Activated CD4-positive, alpha-beta T cell treated with anti-CD3 and anti-CD28 coated beads, Interleukin-2, amount 10 ng/mL, durations not matched to agents 7 days and 5 days (primary cell): ENCODE results near the gene PPFIBP1. TPM values are rescaled to one million over a fixed set of nuclear protein-coding genes. Genes with fewer than 3 reads are reported as not detected.
"Not testable (repeated sequence)": the region's sequence is repeated elsewhere in the genome, so short reads cannot be mapped to it uniquely, and the experiment has no call there.

Experiments used
- CTCF ChIA-PET: fragments of 350-600 bp; sonication (Branson Sonifier 250); formaldehyde crosslinking; loops from one replicate; lab custom pipeline; 2021; ENCODE audit warnings: antibody characterized with exemption; lab: Charles Lee
- POLR2A ChIA-PET: fragments of 350-600 bp; sonication (Branson Sonifier 250); formaldehyde crosslinking; loops from one replicate; lab custom pipeline; 2021; ENCODE audit warnings: antibody characterized with exemption; lab: Charles Lee
- DNase-seq: peaks from one replicate; pipeline ENCODE4 v3.0.0-alpha.2; 2020
- H3K27ac Mint-ChIP-seq: one replicate; pipeline ENCODE4 v1.8.0; 2021; ENCODE audit warnings: mild to moderate bottlenecking, moderate library complexity, mixed read lengths
- H3K27me3 Mint-ChIP-seq: one replicate; pipeline ENCODE4 v1.8.0; 2021; ENCODE audit warnings: mixed read lengths
- H3K36me3 Mint-ChIP-seq: one replicate; pipeline ENCODE4 v1.8.0; 2021; ENCODE audit warnings: low read depth, mixed read lengths
- H3K4me1 Mint-ChIP-seq: one replicate; pipeline ENCODE4 v1.8.0; 2021; ENCODE audit warnings: mixed read lengths
- H3K4me3 Mint-ChIP-seq: one replicate; pipeline ENCODE4 v1.8.0; 2021; ENCODE audit warnings: mild to moderate bottlenecking, moderate library complexity, mixed read lengths
- H3K9me3 Mint-ChIP-seq: one replicate; pipeline ENCODE4 v1.8.0; 2021; ENCODE audit warnings: mixed read lengths
- total RNA-seq, 2 experiments: library from RNA; stranded (reverse); gene quantifications; one replicate each; pipeline ENCODE4 v1.2.3, GENCODE V29; 2021

Gene PPFIBP1
- total RNA-seq, 2 experiments from 2014 or later = 7.7 to 8.6 TPM

DNA sequence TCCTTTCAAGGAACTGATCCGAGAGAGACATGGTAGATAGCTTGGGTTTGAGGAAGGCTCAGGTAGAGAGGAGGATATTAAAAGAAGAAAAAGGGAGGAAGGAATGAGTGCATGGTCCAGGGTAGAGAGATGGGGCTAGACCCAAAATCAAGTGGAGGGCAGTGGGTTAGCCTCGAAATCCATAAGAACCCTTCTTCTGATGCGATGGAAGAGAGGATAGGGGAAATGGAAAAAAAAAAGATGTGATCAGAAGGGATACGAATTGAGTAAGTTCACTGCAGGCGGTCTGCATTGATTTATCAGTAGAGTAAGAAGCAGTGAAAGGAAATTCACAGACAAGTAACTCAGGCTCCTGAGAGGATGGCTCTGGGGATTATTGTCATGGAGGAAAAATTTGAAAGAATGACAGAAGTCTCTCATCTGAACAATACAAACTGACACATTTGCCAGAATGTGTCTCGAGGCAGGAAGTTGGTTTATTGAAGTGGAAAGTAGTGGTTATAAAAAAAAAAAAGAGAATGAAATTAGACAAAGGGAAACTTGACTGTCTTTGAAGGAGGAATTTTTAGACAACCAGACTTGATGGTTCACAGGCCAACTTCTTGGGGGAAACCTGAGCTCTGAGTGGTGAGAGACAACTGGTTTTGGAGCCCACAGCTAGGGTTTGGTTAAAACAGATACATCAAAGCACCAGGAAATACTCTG, 10.2 kb downstream of the PPFIBP1 start:
- ChIA-PET CTCF (interaction anchor here (0.6 to 0.7 kb wide), 4 partner anchors 127 to 994 kb away, joined by 3 to 4 read pairs (median 4); no protein-coding TSS in a partner anchor), POLR2A (no interaction called here)
- Mint-ChIP-seq H3K27me3 (peaks cover 6% of the 10 kb centered on the region), H3K4me3 (peak overlapping the region; percentile 2), H3K4me1 (peaks cover 23% of the 10 kb centered on the region), H3K27ac (peak overlapping the region; percentile 34), H3K9me3 (no peaks in the 10 kb centered on the region), H3K36me3 (peaks cover 2% of the 10 kb centered on the region)
- peak; percentile 44 for DNase-seq

DNA sequence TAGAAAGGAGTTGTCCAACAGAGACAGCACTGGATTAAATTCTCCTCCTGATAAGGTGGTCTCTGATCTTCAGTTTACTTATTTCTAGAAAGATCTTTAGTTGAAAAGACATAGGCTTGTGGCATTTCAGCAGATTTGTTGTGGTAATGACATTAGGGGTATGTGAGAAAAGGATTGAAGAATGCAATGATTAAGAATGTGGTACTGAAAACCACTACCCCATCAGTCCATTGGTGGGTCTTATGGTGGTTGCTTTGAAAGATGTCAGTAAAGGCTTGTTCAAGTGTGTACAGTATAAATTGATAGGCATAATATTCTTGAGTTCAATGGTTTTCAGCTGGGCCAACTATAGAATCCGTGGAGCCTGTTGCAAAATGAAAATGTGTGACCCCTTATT, 10.8 kb downstream of the PPFIBP1 start:
- Mint-ChIP-seq H3K4me1 (peaks cover 23% of the 10 kb centered on the region), H3K9me3 (no peaks in the 10 kb centered on the region), H3K27me3 (peaks cover 6% of the 10 kb centered on the region), H3K27ac (peak overlapping the region; percentile 34), H3K4me3 (no peak overlapping the region), H3K36me3 (peaks cover 2% of the 10 kb centered on the region)
- ChIA-PET POLR2A (no interaction called here), CTCF (interaction anchor here (0.6 to 0.7 kb wide), 4 partner anchors 126 to 995 kb away, joined by 3 to 4 read pairs (median 4); no protein-coding TSS in a partner anchor)
- DNase-seq = no peak

DNA sequence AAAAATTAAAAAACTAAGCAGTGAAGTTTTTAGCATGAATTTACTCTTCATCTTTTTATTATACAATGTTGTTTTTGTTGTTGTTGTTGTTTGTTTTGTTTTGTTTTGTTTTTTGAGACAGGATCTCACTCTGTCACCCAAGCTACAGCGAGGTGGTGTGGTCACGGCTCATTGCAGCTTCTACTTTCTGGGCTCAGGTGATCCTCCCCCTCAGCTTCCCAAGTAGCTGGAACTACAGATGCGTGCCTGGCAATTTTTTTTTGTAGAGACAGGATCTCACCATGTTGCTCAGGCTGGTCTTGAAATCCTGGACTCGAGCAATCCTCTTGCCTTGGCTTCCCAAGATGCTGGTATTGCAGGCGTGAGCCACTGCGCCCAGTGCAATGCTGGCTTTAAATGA, 11.3 kb downstream of the PPFIBP1 start:
- Mint-ChIP-seq H3K36me3 (peaks cover 2% of the 10 kb centered on the region), H3K27ac (no peak overlapping the region), H3K27me3 (peaks cover 6% of the 10 kb centered on the region), H3K9me3 (no peaks in the 10 kb centered on the region), H3K4me1 (peaks cover 23% of the 10 kb centered on the region), H3K4me3 (no peak overlapping the region)
- no peak for DNase-seq
- ChIA-PET CTCF (no interaction called here), POLR2A (no interaction called here)

DNA sequence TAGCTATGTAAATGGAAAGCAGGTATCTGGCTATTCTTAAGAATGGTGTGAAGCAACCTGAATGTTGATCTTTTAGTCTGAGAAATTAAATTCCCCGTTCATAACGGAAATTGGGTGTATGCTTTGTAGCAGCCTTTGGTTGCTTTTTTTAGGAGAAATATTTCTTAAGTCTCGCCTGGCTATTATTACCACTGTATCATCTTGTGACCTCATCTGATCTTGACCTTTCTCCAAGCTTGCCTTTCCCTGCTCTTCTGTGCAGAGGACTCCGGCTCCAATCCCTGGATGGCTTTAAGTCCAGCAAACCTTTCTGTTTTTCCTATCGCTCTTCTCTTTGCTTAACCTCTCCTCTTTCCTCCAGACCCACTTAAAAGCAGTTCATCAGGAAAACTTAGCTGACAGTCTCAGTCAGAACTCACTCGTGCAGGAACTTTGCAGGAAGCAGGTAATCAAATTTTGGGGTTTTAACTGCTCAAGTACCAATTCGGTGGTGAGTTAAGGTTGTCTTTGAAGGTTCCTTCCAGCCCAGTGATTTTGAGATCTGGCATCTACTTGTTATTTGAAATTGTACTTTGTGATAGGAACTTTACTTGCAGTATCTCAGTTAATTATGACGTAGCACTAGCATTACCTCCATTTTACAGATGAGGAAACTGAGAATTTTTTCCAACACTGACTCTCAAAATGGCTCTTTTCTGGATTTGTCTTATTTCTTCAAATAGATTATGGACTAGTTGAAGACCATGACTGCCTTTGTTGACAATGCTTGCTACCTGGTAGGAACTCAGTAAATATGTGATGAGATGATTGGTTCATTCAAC, 14.1 kb downstream of the PPFIBP1 start:
- Mint-ChIP-seq H3K36me3 (peaks cover 2% of the 10 kb centered on the region), H3K9me3 (no peaks in the 10 kb centered on the region), H3K27me3 (no peaks in the 10 kb centered on the region), H3K4me3 (no peak overlapping the region), H3K4me1 (peaks cover 23% of the 10 kb centered on the region), H3K27ac (no peak overlapping the region)
- ChIA-PET POLR2A (no interaction called here), CTCF (no interaction called here)
- no peak for DNase-seq

DNA sequence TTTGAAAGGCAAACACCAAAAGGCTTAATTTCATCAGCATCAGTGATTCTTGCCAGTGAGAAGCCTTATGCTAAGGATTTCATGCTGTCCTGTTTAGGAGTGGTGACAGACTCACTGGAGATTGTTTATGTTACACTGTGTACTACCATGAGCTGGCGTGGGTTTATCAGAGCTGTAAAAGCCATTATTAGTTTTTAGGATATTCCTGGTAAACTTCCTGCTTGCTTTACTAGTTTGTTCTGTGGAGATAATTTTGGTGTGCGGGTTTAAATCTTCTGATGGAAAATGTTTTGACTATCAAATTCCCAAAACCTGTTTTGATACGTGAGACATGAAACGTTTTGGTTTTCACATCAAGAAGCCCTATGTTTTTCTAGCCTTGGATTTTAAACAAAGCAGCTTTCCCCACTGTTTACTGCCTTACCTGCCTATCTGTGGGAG, 15.2 kb downstream of the PPFIBP1 start:
- Mint-ChIP-seq H3K9me3 (peaks cover 3% of the 10 kb centered on the region), H3K36me3 (peaks cover 3% of the 10 kb centered on the region), H3K4me1 (peaks cover 14% of the 10 kb centered on the region), H3K27ac (no peak overlapping the region), H3K27me3 (peaks cover 4% of the 10 kb centered on the region), H3K4me3 (no peak overlapping the region)
- ChIA-PET CTCF (no interaction called here), POLR2A (no interaction called here)
- DNase-seq = no peak

DNA sequence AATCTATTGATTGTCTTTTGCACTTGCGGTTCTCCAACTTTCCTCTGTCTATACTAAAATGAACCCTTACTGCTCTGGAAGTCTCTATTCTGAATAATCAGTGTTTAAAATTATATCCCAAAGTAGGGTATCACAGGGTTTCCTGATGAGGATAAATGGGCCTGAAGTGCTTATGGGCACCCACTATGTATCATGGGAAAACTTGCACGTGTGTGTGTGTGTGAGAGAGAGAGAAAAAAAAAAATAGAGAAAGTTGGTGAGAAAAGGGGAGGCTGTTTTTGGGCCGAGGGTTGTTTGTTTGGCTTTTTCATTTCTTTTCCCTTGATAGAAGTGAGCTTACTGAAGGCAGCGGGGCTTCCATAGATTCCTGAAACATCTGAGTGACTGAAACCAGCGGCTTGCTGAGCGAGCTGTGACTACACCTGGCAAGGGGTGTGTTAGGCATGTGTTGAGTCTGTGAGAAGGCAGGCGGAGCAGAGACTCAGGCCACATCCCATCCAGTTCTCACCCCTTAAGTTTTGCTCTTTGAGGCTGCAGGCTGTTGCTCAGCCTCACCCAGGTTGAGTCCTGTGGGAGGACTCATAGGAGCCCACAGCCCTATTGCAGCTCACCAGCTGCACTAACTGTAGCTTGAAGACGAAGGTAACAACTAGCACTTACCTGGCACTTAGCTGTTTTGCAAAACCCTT, 17.2 kb downstream of the PPFIBP1 start:
- ChIA-PET POLR2A (no interaction called here), CTCF (no interaction called here)
- no peak for DNase-seq

DNA sequence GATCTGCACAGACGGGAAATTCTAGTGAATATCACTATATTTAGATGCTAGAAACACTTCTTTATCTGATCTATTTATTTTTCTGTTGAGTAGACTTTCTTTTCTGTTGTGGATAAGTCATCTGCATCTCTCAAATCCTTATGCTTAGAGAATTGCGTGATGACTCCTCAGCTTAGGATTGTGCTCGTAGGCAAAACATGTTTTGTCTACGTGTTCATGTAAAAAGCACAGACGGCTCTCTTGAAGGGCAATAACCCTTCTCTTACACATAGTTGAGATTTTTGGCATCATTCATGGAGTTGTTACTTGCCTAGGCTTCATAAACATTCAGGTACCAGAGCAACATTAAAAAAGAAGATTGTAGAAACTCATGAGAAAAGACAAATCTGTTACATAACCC, 18.6 kb downstream of the PPFIBP1 start:
- H3K4me1 Mint-ChIP-seq = peaks cover 2% of the 10 kb centered on the region
- POLR2A ChIA-PET = no interaction called here
- peaks cover 8% of the 10 kb centered on the region for H3K27me3 Mint-ChIP-seq
- peaks cover 4% of the 10 kb centered on the region for H3K36me3 Mint-ChIP-seq
- CTCF ChIA-PET = no interaction called here
- H3K4me3 Mint-ChIP-seq = no peak overlapping the region
- H3K27ac Mint-ChIP-seq = no peak overlapping the region
- H3K9me3 Mint-ChIP-seq = peaks cover 5% of the 10 kb centered on the region
- DNase-seq = no peak

More for the DNA sequence above, 17.2 kb downstream of the PPFIBP1 start:
- H3K9me3 Mint-ChIP-seq = peaks cover 5% of the 10 kb centered on the region
- peaks cover 8% of the 10 kb centered on the region for H3K27me3 Mint-ChIP-seq
- H3K27ac Mint-ChIP-seq = no peak overlapping the region
- H3K4me3 Mint-ChIP-seq = no peak overlapping the region
- H3K36me3 Mint-ChIP-seq = peaks cover 4% of the 10 kb centered on the region
- H3K4me1 Mint-ChIP-seq = peaks cover 2% of the 10 kb centered on the region

DNA sequence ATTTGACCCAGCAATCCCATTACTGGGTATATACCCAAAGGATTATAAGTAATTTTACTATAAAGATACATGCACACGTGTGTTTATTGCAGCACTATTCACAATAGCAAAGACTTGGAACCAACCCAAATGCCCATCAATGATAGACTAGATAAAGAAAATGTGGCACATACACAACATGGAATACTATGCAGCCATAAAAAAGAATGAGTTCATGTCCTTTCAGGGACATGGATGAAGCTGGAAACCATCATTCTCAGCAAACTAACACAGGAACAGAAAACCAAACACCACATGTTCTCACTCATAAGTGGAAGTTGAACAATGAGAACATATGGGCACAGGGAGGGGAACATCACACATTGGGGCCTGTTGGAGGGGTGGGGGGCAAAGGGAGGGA, 20.9 kb downstream of the PPFIBP1 start:
- DNase-seq, H3K27me3 Mint-ChIP-seq, H3K4me3 Mint-ChIP-seq, H3K36me3 Mint-ChIP-seq, CTCF ChIA-PET, H3K4me1 Mint-ChIP-seq, H3K27ac Mint-ChIP-seq, H3K9me3 Mint-ChIP-seq, POLR2A ChIA-PET: not testable (repeated sequence)

DNA sequence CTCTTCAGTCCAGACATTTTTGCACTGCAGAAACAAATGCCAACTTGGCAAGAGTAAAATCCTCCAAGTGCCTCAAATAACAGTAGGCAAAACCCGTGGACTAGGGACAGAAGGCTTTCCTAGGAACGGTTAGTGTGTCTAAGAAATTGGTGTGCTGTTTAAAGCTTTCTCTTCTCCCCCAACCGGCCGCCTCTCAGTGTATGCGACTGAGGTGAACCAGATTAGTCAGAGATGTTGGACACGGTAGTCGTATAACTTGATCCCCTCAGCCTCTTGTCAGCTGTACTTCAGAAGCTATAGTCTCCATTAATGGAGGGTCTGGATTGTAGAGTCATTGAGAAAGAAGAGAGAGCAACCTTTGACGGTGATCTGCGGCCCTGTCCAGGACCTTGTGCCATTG, 21.7 kb downstream of the PPFIBP1 start:
- ChIA-PET POLR2A (no interaction called here), CTCF (no interaction called here)
- DNase-seq = no peak
- peaks cover 5% of the 10 kb centered on the region for H3K9me3 Mint-ChIP-seq
- no peak overlapping the region for H3K4me3 Mint-ChIP-seq
- H3K27me3 Mint-ChIP-seq = peaks cover 8% of the 10 kb centered on the region
- H3K27ac Mint-ChIP-seq = no peak overlapping the region
- H3K36me3 Mint-ChIP-seq = peaks cover 2% of the 10 kb centered on the region
- peaks cover 6% of the 10 kb centered on the region for H3K4me1 Mint-ChIP-seq

DNA sequence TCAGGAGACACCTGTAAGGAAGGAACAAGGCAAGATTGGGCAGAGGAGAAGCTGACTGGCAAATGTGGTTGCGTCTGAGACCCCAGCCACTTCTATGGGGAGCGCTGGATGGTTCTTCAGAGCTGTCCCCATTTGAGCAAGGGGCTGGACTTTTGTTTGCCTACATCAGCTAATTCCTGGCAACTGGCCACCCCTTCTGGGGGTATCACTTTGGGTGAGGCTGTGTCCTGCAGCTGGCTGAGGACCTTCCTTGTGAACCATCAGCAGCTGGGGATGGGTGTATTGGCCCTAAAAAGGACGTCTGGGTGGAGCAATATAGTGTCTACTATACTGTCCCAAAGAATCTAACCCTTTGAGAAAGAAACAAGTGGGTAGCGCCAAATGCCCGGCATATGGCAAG, 23.6 kb downstream of the PPFIBP1 start:
- H3K4me1 Mint-ChIP-seq = peaks cover 6% of the 10 kb centered on the region
- ChIA-PET POLR2A (no interaction called here), CTCF (interaction anchor here (0.5 to 0.8 kb wide), 2 partner anchors 46 to 250 kb away, joined by 4 to 5 read pairs; no protein-coding TSS in a partner anchor)
- no peak for DNase-seq
- peaks cover 8% of the 10 kb centered on the region for H3K27me3 Mint-ChIP-seq
- no peak overlapping the region for H3K27ac Mint-ChIP-seq
- H3K9me3 Mint-ChIP-seq = peaks cover 5% of the 10 kb centered on the region
- H3K4me3 Mint-ChIP-seq = no peak overlapping the region
- peaks cover 2% of the 10 kb centered on the region for H3K36me3 Mint-ChIP-seq

DNA sequence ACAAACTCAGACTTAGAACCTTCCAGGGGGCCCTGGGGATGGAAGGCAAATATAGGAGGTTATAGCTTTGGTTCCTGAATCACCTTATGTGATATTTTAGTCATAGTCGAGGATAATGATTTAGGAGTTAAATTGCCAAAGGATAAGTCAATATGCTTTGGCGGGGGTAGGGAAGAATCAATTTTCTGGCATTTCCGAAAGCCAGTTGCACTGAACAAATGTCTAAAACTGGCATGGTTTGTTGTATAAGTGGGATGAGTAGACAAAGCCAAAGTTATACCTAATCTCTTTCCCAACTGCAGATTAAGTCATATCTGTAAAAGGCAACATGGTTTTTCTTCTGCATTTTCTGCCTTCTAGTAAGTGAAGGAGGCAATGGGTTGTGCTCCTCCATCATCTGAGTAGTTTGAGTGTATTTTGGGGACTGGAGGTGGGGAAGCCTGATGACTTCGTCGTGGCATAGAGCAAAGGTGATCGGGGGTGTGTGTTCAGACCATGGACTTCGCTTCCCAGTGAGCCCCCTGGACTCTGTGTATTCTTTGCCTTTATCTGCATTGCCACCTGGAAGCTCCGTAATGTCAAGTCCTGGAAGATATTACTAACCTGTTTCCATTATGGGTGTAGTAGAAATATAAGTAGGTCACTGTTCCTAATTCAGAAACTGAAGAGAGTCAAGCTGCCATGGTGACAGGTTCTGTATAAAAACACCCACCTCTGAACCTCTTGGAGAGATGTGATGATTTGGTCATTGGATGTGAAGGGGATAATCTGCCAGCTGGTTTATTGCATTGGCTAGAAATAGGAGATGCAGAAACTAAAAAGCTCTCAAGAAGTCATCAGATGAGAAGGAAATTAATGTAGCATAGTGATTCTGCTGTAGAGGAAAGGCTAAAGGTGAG, 24.5 kb downstream of the PPFIBP1 start:
- no peak overlapping the region for H3K27ac Mint-ChIP-seq
- H3K4me3 Mint-ChIP-seq = no peak overlapping the region
- peaks cover 2% of the 10 kb centered on the region for H3K36me3 Mint-ChIP-seq
- peaks cover 5% of the 10 kb centered on the region for H3K9me3 Mint-ChIP-seq
- no peak for DNase-seq
- H3K4me1 Mint-ChIP-seq = peaks cover 6% of the 10 kb centered on the region
- ChIA-PET CTCF (no interaction called here), POLR2A (no interaction called here)
- peaks cover 7% of the 10 kb centered on the region for H3K27me3 Mint-ChIP-seq

DNA sequence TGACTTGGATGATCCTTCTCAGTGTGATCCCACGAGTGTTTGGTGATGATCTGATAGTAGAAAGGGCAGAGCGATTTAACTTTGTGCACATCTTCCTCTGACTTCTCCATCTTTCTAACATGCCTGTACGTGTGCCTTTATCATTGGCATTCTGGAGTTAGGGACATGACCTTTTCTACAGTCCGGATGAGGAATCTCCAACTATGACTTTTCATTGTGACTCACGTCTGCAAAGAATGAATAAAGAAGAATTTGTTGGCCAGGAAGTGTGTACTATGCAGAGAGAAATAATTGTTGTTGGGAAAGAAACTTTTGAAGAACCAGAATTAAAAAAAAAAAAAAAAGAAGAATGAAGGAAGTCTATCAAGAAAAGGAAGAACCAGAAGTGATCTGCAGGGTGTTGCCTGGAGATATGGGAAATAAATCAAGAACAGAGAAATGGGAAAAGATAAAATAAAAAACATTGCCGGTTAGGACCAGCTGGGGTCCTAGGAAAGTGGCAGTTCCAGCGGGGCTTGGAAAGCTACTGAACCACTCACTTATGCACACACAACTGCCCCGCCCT, 25.3 kb downstream of the PPFIBP1 start:
- peaks cover 6% of the 10 kb centered on the region for H3K27me3 Mint-ChIP-seq
- H3K36me3 Mint-ChIP-seq = peaks cover under 1% of the 10 kb centered on the region
- no peak for DNase-seq
- H3K4me1 Mint-ChIP-seq = peaks cover 6% of the 10 kb centered on the region
- CTCF ChIA-PET = no interaction called here
- peaks cover 2% of the 10 kb centered on the region for H3K9me3 Mint-ChIP-seq
- POLR2A ChIA-PET = no interaction called here
- no peak overlapping the region for H3K27ac Mint-ChIP-seq
- H3K4me3 Mint-ChIP-seq = no peak overlapping the region
